T-helper 2 cell treated with Interferon-gamma antibody and Interleukin-4, amounts not matched to agents 5 μg/mL and 100 μg/mL, for 36 hours (primary cell): Measurements from ENCODE around the gene NPPC.
"Not testable (repeated sequence)": the region's sequence is repeated elsewhere in the genome, so short reads cannot be mapped to it uniquely, and the experiment has no call there.

Experiments used
- DNase-seq: peaks from one replicate; pipeline ENCODE4 v3.0.0; 2021; ENCODE audit warnings: low spot score
- H3K27ac Mint-ChIP-seq: one replicate; pipeline ENCODE4 v1.8.0; 2021; ENCODE audit warnings: mild to moderate bottlenecking, mixed read lengths
- H3K27me3 Mint-ChIP-seq: one replicate; pipeline ENCODE4 v1.8.0; 2021; ENCODE audit warnings: low read depth, mixed read lengths
- H3K36me3 Mint-ChIP-seq: one replicate; pipeline ENCODE4 v1.8.0; 2021; ENCODE audit warnings: low read depth, mixed read lengths
- H3K4me1 Mint-ChIP-seq: one replicate; pipeline ENCODE4 v1.8.0; 2021; ENCODE audit warnings: low read depth, mixed read lengths
- H3K4me3 Mint-ChIP-seq: one replicate; pipeline ENCODE4 v1.8.0; 2022; ENCODE audit warnings: mild to moderate bottlenecking, moderate library complexity, mixed read lengths
- H3K9me3 Mint-ChIP-seq: one replicate; pipeline ENCODE4 v1.8.0; 2021; ENCODE audit warnings: mixed read lengths

The NPPC gene, protein sequence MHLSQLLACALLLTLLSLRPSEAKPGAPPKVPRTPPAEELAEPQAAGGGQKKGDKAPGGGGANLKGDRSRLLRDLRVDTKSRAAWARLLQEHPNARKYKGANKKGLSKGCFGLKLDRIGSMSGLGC

DNA sequence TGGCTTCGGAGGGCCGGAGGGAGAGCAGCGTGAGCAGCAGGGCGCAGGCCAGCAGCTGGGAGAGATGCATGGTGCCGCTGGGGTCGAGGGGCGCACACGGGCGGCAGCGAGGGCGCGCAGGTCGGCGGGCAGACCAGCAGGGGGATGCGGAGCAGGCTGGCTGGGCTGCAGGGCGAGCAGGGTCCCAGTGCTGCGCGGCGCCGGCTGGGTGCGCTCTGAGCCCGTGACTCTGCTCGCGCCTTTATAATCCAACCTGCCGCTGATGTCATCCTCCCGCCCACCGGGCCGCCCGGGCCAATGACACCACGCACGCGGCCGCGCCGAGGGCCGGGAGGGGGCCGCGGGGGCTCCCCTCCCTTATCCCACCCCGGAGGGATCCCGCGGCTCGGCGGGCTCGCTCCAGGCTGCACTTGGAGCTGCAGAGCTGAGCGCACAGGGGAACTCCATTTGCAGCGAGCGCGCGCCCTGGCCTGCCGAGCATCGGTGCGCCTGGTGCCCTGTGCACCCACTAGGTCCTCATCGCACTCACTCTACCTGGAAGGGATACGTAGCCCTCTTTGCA, at the start of gene NPPC:
NPPC (minus strand) TSS at position 217 of the 562 bp plus-strand sequence; CDS start at position 70, 147 bp downstream.
- no peak within 1 kb of the TSS for H3K27ac Mint-ChIP-seq

DNA sequence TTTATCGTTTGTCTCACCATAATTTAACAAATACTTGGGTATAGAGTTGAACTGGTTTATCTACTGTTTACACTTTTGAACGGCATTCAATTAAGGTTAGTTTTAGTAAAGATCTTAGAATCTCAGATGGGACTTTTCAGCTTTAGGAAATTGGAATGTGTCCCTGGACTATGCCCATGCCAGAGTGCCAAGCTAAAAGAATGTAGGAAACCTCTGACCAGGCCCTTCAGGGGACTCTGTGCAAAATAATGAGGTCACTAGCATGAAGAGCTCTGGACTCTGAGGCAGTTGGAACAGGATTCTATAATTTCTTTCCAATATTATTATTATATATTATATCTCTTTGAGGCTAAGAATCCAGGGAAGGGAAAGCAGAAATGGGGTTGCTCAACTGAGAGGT, 48.8 kb upstream of the NPPC start:
- Mint-ChIP-seq H3K4me1 (no peaks in the 10 kb centered on the region), H3K27ac (no peak overlapping the region), H3K36me3 (peaks cover 2% of the 10 kb centered on the region), H3K9me3 (no peaks in the 10 kb centered on the region), H3K4me3 (no peak overlapping the region), H3K27me3 (no peaks in the 10 kb centered on the region)
- no peak for DNase-seq

More for the DNA sequence above, at the start of gene NPPC:
- Mint-ChIP-seq H3K4me3 (peak within 1 kb of the TSS; percentile 52), H3K4me1 (no peaks in the 10 kb centered on the region), H3K27me3 (peaks cover 41% of the 10 kb centered on the region), H3K9me3 (no peaks in the 10 kb centered on the region), H3K36me3 (no peaks in the 10 kb centered on the region)
- peak; percentile 61 for DNase-seq

DNA sequence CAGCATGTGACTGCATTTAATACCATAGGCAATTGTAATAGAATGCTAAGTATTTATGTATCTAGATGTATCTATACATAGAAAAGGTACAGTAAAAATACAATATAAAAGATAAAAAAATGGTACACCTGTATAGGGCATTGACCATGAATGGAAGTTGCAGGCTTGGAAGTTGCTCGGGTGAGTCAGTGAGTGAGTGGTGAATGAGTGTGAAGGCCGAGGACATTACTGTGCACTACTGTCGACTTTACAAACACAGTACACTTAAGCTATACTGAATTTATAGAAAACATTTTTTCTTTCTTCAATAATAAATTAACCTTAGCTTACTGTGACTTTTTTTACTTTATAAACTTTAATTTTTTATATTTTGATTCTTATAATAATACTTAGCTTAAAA, 44.3 kb upstream of the NPPC start:
- Mint-ChIP-seq H3K36me3 (peaks cover 8% of the 10 kb centered on the region), H3K4me1 (peaks cover 3% of the 10 kb centered on the region), H3K9me3 (peaks cover 13% of the 10 kb centered on the region), H3K27ac (no peak overlapping the region), H3K4me3 (no peak overlapping the region), H3K27me3 (no peaks in the 10 kb centered on the region)
- no peak for DNase-seq

DNA sequence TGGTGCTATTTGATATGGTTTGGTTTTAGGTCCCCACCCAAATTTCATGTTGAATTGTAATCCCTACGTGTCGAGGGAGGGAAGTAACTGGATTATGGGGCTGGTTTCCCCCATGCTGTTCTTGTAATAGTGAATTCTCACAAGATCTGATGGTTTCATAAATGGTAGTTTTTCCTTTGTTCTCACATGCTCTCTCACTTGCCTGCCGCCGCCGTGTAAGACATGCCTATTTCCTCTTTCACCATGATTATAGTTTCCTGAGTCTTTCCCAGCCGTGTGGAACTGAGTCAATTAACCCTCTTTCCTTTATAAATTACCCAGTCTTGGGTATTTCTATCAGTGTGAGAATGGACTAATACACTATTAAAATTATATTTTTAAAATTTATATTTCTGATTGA, 42.6 kb upstream of the NPPC start:
- Mint-ChIP-seq H3K9me3 (peaks cover 13% of the 10 kb centered on the region), H3K36me3 (peaks cover 10% of the 10 kb centered on the region), H3K27ac (no peak overlapping the region), H3K4me3 (no peak overlapping the region), H3K4me1 (peaks cover 8% of the 10 kb centered on the region), H3K27me3 (no peaks in the 10 kb centered on the region)
- DNase-seq, result no peak

DNA sequence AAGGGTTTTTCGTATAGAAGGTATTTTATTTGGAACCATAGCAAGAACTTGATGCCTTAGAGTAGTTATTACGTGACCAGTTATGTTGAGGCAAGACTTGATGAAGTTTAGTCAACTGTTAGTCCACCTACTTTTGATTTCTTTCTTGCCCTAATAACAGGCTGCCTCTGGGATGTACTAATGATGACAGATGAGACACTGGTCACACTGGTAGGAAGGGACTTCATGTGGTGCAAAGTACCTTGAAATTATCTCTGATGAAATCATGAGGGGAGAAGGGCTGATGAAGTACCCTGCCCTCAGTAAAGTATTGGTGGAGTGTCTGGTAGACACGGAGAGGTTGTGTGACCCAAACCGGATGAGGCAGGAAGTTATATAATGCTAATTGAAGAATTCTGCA, 40.7 kb upstream of the NPPC start:
- no peak overlapping the region for H3K4me3 Mint-ChIP-seq

DNA sequence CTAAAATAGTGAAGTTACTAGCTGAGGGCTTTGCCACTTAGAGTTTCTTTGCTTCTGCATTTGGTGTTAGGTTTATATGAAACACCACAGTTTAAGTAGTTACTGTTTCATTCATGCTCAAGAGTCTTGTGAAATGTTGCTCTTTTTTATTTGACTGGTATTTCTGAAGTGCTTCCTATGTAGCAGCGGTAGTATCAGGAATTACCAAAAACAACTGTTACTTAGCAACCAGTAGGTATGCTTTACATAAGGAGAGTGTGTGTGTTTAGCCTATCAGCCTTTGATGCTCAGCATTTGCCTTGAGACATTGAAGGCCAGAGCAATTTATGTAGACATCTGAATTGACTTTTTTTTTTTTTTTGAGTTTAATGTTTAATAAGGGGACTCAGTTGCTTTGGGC, 38.9 kb upstream of the NPPC start:
- H3K4me3 Mint-ChIP-seq, result no peak overlapping the region
- H3K9me3 Mint-ChIP-seq, result peaks cover 18% of the 10 kb centered on the region
- H3K4me1 Mint-ChIP-seq, result peaks cover 25% of the 10 kb centered on the region
- H3K27me3 Mint-ChIP-seq, result peaks cover 2% of the 10 kb centered on the region
- H3K27ac Mint-ChIP-seq, result no peak overlapping the region
- DNase-seq, result no peak
- H3K36me3 Mint-ChIP-seq, result peaks cover 12% of the 10 kb centered on the region

More for the DNA sequence above, 40.7 kb upstream of the NPPC start:
- H3K27me3 Mint-ChIP-seq, result no peaks in the 10 kb centered on the region
- no peak for DNase-seq
- peaks cover 10% of the 10 kb centered on the region for H3K36me3 Mint-ChIP-seq
- peaks cover 13% of the 10 kb centered on the region for H3K9me3 Mint-ChIP-seq
- H3K4me1 Mint-ChIP-seq, result peaks cover 18% of the 10 kb centered on the region
- no peak overlapping the region for H3K27ac Mint-ChIP-seq

DNA sequence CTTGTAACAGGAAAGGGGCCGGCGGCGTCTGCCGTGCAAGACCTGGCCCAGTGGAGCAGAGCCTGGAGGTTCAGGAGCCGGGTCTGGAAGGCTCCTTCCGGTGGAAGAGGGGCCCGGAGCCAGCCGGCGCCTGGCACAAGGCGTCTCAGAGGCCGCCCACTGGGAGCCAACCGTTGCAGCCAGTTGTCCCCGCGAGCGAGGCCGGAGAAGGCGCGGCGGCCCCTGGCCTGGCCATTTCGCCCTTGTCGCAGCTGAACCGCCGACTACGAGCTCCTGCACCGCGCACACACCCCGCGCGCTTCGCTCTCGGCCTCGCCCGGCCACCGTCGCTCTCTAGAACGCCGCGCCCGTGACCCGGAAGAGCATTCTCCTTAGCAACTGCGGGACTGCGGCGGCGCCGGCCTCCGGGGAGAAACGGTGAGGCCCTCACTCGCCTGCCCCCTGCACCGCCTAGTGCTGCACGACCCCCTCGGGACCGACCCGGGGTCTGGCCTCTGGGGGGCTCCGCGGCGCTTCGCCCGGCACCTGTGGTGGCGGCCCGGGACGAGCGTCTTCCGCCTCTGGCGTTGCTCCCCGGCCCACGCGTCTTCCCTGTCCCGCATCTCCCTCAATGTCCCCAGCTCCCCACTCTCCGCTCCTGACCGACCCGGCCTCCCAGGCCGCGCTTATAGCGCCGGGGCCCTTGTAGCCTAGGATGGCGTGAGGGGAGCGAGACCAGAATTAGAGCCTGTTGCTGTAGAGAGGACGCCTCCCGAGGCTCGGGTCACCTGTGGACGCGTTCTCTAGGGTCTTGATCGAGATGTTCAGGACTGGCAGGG, 35.4 kb upstream of the NPPC start, which contains the start of gene DIS3L2:
DIS3L2 (plus strand) TSS at position 365 of the 818 bp plus-strand sequence. CDS start 53,215 bp downstream, outside the sequence.
- Mint-ChIP-seq H3K4me1 (peaks cover 26% of the 10 kb centered on the region), H3K27me3 (peaks cover 2% of the 10 kb centered on the region), H3K4me3 (peak within 1 kb of the TSS; percentile 92), H3K9me3 (peaks cover 4% of the 10 kb centered on the region), H3K27ac (peak within 1 kb of the TSS; percentile 94), H3K36me3 (peaks cover 7% of the 10 kb centered on the region)
- peak; percentile 79 for DNase-seq

DNA sequence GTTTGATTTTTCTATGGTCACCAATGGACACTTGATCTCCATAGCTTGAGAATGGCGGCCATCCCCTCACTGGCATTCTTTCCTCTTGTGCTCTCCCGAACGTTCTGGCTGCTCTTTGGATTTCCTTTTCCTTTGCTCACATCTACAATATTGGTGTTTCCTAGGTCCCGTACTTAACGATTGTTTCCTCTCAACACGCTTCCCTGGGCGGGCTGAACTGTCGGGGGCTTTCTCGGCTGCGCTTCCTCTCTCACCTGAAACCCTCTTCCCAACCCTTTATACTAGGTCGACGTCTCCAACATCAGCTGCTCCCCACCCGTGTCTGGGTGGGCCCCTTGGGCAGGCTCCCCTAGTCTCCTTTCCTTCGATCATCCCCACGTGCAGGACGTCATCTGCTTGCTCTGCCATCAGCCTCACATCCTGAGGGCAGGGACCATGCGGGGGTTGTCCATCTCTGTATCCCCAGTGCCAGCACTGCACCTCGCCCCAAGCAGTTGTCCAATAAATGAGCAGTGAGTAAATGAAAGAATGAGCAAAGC, 34.7 kb upstream of the NPPC start:
- DNase-seq, result no peak
- H3K4me1 Mint-ChIP-seq, result peaks cover 26% of the 10 kb centered on the region
- H3K9me3 Mint-ChIP-seq, result peaks cover 4% of the 10 kb centered on the region
- H3K36me3 Mint-ChIP-seq, result peaks cover 7% of the 10 kb centered on the region
- H3K27me3 Mint-ChIP-seq, result peaks cover 8% of the 10 kb centered on the region
- peak overlapping the region; percentile 83 for H3K27ac Mint-ChIP-seq
- peak overlapping the region; percentile 92 for H3K4me3 Mint-ChIP-seq

DNA sequence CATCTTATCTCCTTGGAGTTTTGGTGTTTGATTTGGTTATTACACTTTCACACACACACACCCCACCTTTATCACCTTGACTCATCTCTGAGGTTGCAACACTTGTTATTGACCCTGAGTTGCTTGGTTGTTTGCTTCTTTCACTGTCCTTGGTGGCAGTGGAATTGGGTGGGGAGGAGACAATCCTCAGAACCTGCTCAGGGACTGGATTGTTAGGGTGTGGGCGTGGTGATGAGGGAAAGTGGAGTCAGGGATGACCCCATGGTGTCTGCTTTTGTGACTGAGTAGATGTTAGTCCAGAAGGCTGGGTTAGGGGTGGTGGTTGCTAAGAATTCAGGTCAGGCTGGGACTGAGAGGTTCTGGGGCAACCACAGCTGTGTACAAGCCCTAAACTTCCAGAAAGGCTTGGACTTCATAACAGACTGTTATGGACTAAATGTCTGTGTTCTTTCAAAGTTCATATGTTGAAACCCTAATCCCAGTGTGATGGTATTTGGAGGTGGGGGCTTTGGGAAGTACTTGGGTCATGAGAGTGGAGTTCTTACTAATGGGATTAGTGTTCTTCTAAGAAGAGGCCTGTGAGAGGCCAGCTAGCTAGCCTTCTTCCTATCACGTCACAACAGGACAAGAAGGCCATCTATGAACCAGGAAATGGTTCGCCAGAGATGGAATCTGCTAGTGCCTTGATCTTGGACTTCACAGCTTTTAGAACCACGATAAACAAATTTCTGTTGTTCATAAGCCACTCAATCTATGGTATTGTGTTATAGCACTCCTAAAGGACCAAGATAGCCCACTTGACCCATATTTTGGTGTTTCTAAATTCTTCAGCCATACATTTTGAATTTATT, 31.9 kb upstream of the NPPC start:
- Mint-ChIP-seq H3K27me3 (peaks cover 19% of the 10 kb centered on the region), H3K36me3 (peaks cover 4% of the 10 kb centered on the region), H3K9me3 (peaks cover 4% of the 10 kb centered on the region), H3K4me1 (peaks cover 18% of the 10 kb centered on the region), H3K4me3 (no peak overlapping the region), H3K27ac (no peak overlapping the region)
- DNase-seq, result no peak

DNA sequence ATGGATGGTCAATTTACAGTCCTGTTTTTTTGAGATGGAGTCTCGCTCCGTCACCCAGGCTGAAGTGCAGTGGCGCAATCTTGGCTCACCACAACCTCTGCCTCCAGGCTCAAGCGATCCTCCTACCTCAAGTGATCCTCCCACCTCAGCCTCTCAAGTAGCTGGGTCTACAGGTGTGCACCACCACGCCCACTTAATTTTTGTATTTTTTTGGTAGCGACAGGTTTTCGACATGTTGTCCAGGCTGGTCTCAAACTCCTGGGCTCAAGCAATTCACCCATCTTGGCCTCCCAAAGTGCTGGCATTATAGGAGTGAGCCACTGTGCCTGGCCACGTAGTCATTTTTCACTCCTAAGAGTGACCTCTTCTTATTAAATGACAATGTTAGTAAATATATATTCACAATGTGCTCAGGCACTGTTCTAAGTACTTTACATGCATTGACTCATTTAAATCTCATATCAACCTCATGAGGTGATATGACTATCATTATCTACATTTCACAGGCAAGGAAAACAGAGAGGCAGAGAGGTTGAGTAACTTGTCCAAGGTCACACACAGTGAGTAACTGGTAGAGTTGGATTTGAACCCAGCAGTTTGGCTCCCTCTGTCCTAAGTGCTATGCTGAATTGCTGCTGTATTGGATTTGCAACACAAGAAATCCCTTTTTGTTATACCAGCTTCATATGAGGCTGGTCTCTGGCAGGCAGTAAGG, 29.7 kb upstream of the NPPC start:
- Mint-ChIP-seq H3K4me3 (no peak overlapping the region), H3K4me1 (peaks cover 7% of the 10 kb centered on the region), H3K9me3 (peaks cover 2% of the 10 kb centered on the region), H3K36me3 (peaks cover 2% of the 10 kb centered on the region), H3K27me3 (peaks cover 29% of the 10 kb centered on the region), H3K27ac (no peak overlapping the region)
- DNase-seq, result no peak

DNA sequence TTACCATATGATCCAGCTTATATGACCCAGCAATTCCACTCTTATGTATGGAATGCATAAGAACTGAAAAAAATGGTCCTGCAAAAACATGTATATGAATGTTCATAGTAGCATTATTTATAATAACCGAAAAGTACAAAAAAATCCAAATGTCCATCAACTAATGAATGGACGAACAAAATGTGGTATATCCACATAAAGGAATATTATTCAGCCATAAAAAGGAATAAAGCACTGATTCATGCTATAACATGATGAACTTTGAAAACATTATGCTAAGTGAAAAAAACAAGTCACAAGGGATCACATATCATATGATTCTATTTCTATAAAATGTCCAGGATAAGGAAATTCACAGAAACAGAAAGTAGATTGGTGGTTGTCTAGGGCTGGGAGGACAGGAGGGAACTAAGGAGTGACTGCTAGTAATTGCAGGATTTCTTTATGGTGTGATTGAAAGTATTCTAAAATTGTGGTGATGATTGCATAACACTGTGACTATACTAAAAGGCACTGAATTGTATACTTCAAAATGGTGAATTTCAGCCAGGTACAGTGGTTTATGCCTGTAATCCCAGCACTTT, 25.3 kb upstream of the NPPC start:
- Mint-ChIP-seq H3K27me3 (peaks cover 31% of the 10 kb centered on the region), H3K36me3 (no peaks in the 10 kb centered on the region)
- DNase-seq, result no peak

DNA sequence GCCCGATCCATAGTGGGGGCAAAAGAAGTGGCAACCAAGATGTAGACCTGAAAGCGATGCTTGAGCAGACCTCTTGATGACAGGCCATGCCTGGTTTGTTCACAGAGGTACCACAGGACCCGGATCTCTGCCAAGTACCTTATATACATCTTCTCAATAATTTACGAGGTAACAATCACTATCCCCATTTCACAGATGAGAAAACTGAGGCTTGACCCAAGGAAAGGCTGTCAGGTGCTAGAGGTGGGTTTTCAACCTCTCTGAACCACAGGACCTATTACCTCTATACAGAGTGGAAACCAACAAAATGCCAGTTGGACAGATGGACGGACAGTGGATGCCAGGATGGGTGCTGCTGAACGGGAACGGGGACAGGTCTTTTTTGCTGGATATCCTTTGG, 21.5 kb upstream of the NPPC start:
- no peak overlapping the region for H3K4me3 Mint-ChIP-seq
- no peaks in the 10 kb centered on the region for H3K36me3 Mint-ChIP-seq
- no peak for DNase-seq
- no peak overlapping the region for H3K27ac Mint-ChIP-seq
- peaks cover 14% of the 10 kb centered on the region for H3K27me3 Mint-ChIP-seq
- no peaks in the 10 kb centered on the region for H3K4me1 Mint-ChIP-seq
- no peaks in the 10 kb centered on the region for H3K9me3 Mint-ChIP-seq

More for the DNA sequence above, 25.3 kb upstream of the NPPC start:
- Mint-ChIP-seq H3K4me1 (no peaks in the 10 kb centered on the region), H3K9me3 (no peaks in the 10 kb centered on the region), H3K4me3 (no peak overlapping the region), H3K27ac (no peak overlapping the region)

DNA sequence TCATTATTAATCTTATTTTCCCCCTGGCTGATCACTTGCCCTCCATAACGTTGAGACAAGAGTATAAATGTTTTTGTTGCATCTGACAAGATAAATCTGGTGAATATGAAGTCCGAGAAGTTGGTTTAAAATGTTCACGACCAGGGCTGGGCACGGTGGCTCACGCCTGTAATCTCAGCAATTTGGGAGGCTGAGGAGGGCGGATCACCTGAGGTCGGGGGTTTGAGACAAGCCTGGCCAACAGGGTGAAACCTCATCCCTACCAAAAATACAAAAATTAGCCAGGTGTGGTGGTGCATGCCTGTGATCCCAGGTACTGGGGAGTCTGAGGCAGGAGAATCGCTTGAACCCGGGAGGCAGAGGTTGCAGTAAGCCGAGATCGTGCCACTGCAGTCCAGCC, 20.9 kb upstream of the NPPC start:
- not testable (repeated sequence) for H3K9me3 Mint-ChIP-seq

More for the DNA sequence above, 20.9 kb upstream of the NPPC start:
- peaks cover 14% of the 10 kb centered on the region for H3K27me3 Mint-ChIP-seq
- not testable (repeated sequence) for H3K27ac Mint-ChIP-seq, H3K4me3 Mint-ChIP-seq, H3K36me3 Mint-ChIP-seq, H3K4me1 Mint-ChIP-seq, DNase-seq
